Measurements from ENCODE around the gene GPC6.

GRCh38 chr13:93811071-93811737 is 584.6 kb downstream of the GPC6 start:
- TF ChIP-seq, protein P1, sequence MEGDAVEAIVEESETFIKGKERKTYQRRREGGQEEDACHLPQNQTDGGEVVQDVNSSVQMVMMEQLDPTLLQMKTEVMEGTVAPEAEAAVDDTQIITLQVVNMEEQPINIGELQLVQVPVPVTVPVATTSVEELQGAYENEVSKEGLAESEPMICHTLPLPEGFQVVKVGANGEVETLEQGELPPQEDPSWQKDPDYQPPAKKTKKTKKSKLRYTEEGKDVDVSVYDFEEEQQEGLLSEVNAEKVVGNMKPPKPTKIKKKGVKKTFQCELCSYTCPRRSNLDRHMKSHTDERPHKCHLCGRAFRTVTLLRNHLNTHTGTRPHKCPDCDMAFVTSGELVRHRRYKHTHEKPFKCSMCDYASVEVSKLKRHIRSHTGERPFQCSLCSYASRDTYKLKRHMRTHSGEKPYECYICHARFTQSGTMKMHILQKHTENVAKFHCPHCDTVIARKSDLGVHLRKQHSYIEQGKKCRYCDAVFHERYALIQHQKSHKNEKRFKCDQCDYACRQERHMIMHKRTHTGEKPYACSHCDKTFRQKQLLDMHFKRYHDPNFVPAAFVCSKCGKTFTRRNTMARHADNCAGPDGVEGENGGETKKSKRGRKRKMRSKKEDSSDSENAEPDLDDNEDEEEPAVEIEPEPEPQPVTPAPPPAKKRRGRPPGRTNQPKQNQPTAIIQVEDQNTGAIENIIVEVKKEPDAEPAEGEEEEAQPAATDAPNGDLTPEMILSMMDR (IDR thresholded peaks at IDR 0.05) = no peak
- TF ChIP-seq POLR2A (IDR thresholded peaks at IDR 0.05) (no peak), POLR2AphosphoS5 (IDR thresholded peaks at IDR 0.05) (no peak)
